Gastrocnemius medialis (tissue), 4 donors: Measurements from ENCODE around the gene SMYD5. TPM values are rescaled to one million over a fixed set of nuclear protein-coding genes. Genes with fewer than 3 reads are reported as not detected.

ENCODE experiments used
- ATAC-seq, 2 donors: fragments of 150-250 bp; one replicate each; pipeline ENCODE4 v1.9.1; 2016
- DNase-seq, 2 donors: peaks; one replicate each; pipeline ENCODE4 v3.0.0-alpha.2; 2019
- H3K27ac ChIP-seq, 4 donors: fragments of 200-600 bp; sonication (generic); 1 replicate in 1 of 4; 2 replicates in 3 of 4; pipeline ENCODE4 v1.5.1; 2016 to 2018; ENCODE audit warnings: mild to moderate bottlenecking in 2 of 4, moderate library complexity in 1 of 4
- H3K27me3 ChIP-seq, 3 donors: fragments of 200-600 bp; sonication (generic) in 2 of 3; 1 replicate in 1 of 3; 2 replicates in 2 of 3; pipeline versions ENCODE4 v1.5.1 to v1.6.0; 2016 to 2019; ENCODE audit warnings: mild to moderate bottlenecking in 1 of 3, moderate library complexity in 1 of 3
- H3K36me3 ChIP-seq, 2 donors: fragments of 200-600 bp; sonication (generic) in 1 of 2; one replicate each; pipeline ENCODE4 v1.5.1; 2017 to 2018
- H3K4me1 ChIP-seq, 2 donors: fragments of 200-600 bp; sonication (generic) in 1 of 2; one replicate each; pipeline ENCODE4 v1.5.1; 2016 to 2017; ENCODE audit warnings: mild to moderate bottlenecking in 2 of 2
- H3K4me3 ChIP-seq, 4 donors: fragments of 200-600 bp; sonication (generic) in 3 of 4; 1 replicate in 1 of 4; 2 replicates in 3 of 4; pipeline ENCODE4 v1.5.1; 2016 to 2019; ENCODE audit warnings: mild to moderate bottlenecking in 2 of 4
- H3K9me3 ChIP-seq, 3 donors: fragments of 200-600 bp; sonication (generic) in 2 of 3; 1 replicate in 1 of 3; 2 replicates in 2 of 3; pipeline ENCODE4 v1.5.1; 2016 to 2019
- CTCF ChIP-seq, 5 experiments: fragments of 450-650 bp in 3 of 5; fragments of 200-600 bp in 2 of 5; sonication (generic) in 2 of 5; IDR thresholded peaks in 4 of 5; conservative IDR thresholded peaks in 1 of 5; 1 replicate in 4 of 5; 2 replicates in 1 of 5; pipeline ENCODE4 v1.5.1; 2016 to 2019; ENCODE audit warnings: antibody characterized with exemption in 5 of 5, mild to moderate bottlenecking in 3 of 5, moderate library complexity in 3 of 5
- POLR2A ChIP-seq, 2 donors: fragments of 450-650 bp; IDR thresholded peaks; one replicate each; pipeline ENCODE4 v1.6.1; 2017; ENCODE audit warnings: antibody characterized with exemption in 2 of 2, mild to moderate bottlenecking in 2 of 2, moderate library complexity in 2 of 2
- in situ Hi-C, 4 donors: fragments of 200-750 bp; cut with MboI; loops; one replicate each; pipeline versions ENCODE4 v1.15.0 to v1.8.0; 2017; ENCODE audit warnings: low sequenced_read_pairs in 4 of 4
- intact Hi-C: fragments of 100-400 bp; cut with DNase I; formaldehyde crosslinking; loops from one replicate; pipeline ENCODE4 v1.15.1; 2023; ENCODE audit warnings: low total_unique reads
- total RNA-seq, 4 donors: library from RNA; depleted of rRNA; stranded (reverse); fragments of >200 nt; gene quantifications; one replicate each; pipeline versions ENCODE4 v1.1.0 to v1.2.3, GENCODE V29; 2016

The SMYD5 gene
- total RNA-seq, 4 donors from 2014 or later = 9.8 to 17.7 (median 13.7) TPM

- in situ Hi-C loops = loop anchor here in 3 of 4 donors (25.0 kb wide), 3 partner anchors 148 to 1298 kb away; partner anchors contain the start of genes TPRKB (in 3 of the 3), ALMS1 (in 1 of the 3), AUP1 (in 1 of the 3) and DQX1 (in 1 of the 3)
- H3K27me3 ChIP-seq = no peaks in the 10 kb centered on the region
- TF ChIP-seq CTCF (IDR thresholded peaks at IDR 0.05 in 4 of 5, conservative IDR thresholded peaks at IDR 0.05 in 1 of 5) (no peak), POLR2A (IDR thresholded peaks at IDR 0.05) (no peak)
- peaks cover 0 to 43% of the 10 kb centered on the region in 2 donors for H3K36me3 ChIP-seq
- H3K27ac ChIP-seq = peak overlapping the region in 1 of 4 donors; percentile 56
- intact Hi-C loops = loop anchor here (10.0 kb wide), 1 partner anchor 1216 kb away; the partner anchor contains the start of genes INO80B and WBP1
- no peaks in the 10 kb centered on the region for H3K9me3 ChIP-seq
- ATAC-seq (no peak), DNase-seq (no peak)
- H3K4me3 ChIP-seq = no peak overlapping the region
- H3K4me1 ChIP-seq = peaks cover 21 to 48% of the 10 kb centered on the region in 2 donors
Observed at GRCh38 chr2:73238976-73239375, 24.9 kb downstream of the SMYD5 start.

- intact Hi-C loops (loop anchor here (10.0 kb wide), 1 partner anchor 1215 kb away; the partner anchor contains the start of genes INO80B and WBP1), in situ Hi-C loops (loop anchor here in 3 of 4 donors (25.0 kb wide), 3 partner anchors 148 to 1298 kb away; partner anchors contain the start of genes TPRKB (in 3 of the 3), ALMS1 (in 1 of the 3), AUP1 (in 1 of the 3) and DQX1 (in 1 of the 3))
- no peak for DNase-seq
- TF ChIP-seq POLR2A (IDR thresholded peaks at IDR 0.05) (no peak), CTCF (IDR thresholded peaks at IDR 0.05 in 4 of 5, conservative IDR thresholded peaks at IDR 0.05 in 1 of 5) (no peak)
- Histone ChIP-seq H3K27ac (peak overlapping the region in 1 of 4 donors; percentile 3), H3K4me1 (peaks cover 21 to 47% of the 10 kb centered on the region in 2 donors), H3K4me3 (no peak overlapping the region), H3K27me3 (no peaks in the 10 kb centered on the region), H3K36me3 (peaks cover 0 to 51% of the 10 kb centered on the region in 2 donors), H3K9me3 (no peaks in the 10 kb centered on the region)
- no peak for ATAC-seq
Observed at GRCh38 chr2:73239776-73240175, 25.7 kb downstream of the SMYD5 start.

GRCh38 chr2:73243884-73244570 lies 30.0 kb downstream of the SMYD5 start:
- no peaks in the 10 kb centered on the region for H3K9me3 ChIP-seq
- no peak overlapping the region for H3K4me3 ChIP-seq
- TF ChIP-seq CTCF (IDR thresholded peaks at IDR 0.05 in 4 of 5, conservative IDR thresholded peaks at IDR 0.05 in 1 of 5) (no peak), POLR2A (IDR thresholded peaks at IDR 0.05) (no peak)
- in situ Hi-C loops (loop anchor here in 3 of 4 donors (25.0 kb wide), 3 partner anchors 143 to 1293 kb away; partner anchors contain the start of genes TPRKB (in 3 of the 3), ALMS1 (in 1 of the 3), AUP1 (in 1 of the 3) and DQX1 (in 1 of the 3)), intact Hi-C loops (no loop called here)
- peaks cover 0 to 13% of the 10 kb centered on the region in 2 donors for H3K4me1 ChIP-seq
- H3K36me3 ChIP-seq = peaks cover 0 to 93% of the 10 kb centered on the region in 2 donors
- no peak for DNase-seq
- no peak overlapping the region for H3K27ac ChIP-seq
- no peaks in the 10 kb centered on the region for H3K27me3 ChIP-seq
- ATAC-seq = no peak

GRCh38 chr2:73244580-73244979 lies 30.5 kb downstream of the SMYD5 start:
- DNase-seq (no peak), ATAC-seq (no peak)
- in situ Hi-C loops = loop anchor here in 3 of 4 donors (25.0 kb wide), 3 partner anchors 143 to 1293 kb away; partner anchors contain the start of genes TPRKB (in 3 of the 3), ALMS1 (in 1 of the 3), AUP1 (in 1 of the 3) and DQX1 (in 1 of the 3)
- Histone ChIP-seq H3K4me1 (peaks cover 0 to 7% of the 10 kb centered on the region in 2 donors), H3K4me3 (no peak overlapping the region), H3K27ac (no peak overlapping the region), H3K9me3 (no peaks in the 10 kb centered on the region), H3K36me3 (peaks cover 0 to 98% of the 10 kb centered on the region in 2 donors), H3K27me3 (no peaks in the 10 kb centered on the region)
- intact Hi-C loops = no loop called here
- TF ChIP-seq CTCF (IDR thresholded peaks at IDR 0.05 in 4 of 5, conservative IDR thresholded peaks at IDR 0.05 in 1 of 5) (no peak), POLR2A (IDR thresholded peaks at IDR 0.05) (no peak)
